ENCODE results near the gene IQSEC1.

- no peak for TF ChIP-seq USF1 (IDR thresholded peaks at IDR 0.05)
- no peak for TF ChIP-seq YY1 (IDR thresholded peaks at IDR 0.05; ENCODE audit: low read depth)
- TF ChIP-seq CREB1 (IDR thresholded peaks at IDR 0.05; ENCODE audit: low read depth), result no peak
- TF ChIP-seq NFIC (IDR thresholded peaks at IDR 0.05), result no peak
- no peak for TF ChIP-seq EP300 (IDR thresholded peaks at IDR 0.05; ENCODE audit: borderline replicate concordance)
- TF ChIP-seq RAD21 (IDR thresholded peaks at IDR 0.05; ENCODE audit: low read depth), result no peak
- TF ChIP-seq CEBPB (IDR thresholded peaks at IDR 0.05), result no peak
- no peak for TF ChIP-seq TAF1 (IDR thresholded peaks at IDR 0.05; ENCODE audit: low read depth)
- TF ChIP-seq REST (IDR thresholded peaks at IDR 0.05; ENCODE audit: low read depth), result no peak
- TF ChIP-seq EGR1 (IDR thresholded peaks at IDR 0.05), result no peak
- no peak for TF ChIP-seq ZBTB7A (IDR thresholded peaks at IDR 0.05; ENCODE audit: low read depth)
- no peak for TF ChIP-seq MAX (IDR thresholded peaks at IDR 0.05)
Measured at GRCh38 chr3:12972781-12973702, 100.2 kb downstream of the IQSEC1 start.

All from Ishikawa (cell line).